H1 (cell line): ENCODE data around the gene DPYSL3. TPM values are rescaled to one million over a fixed set of nuclear protein-coding genes. Genes with fewer than 3 reads are reported as not detected.

Experiments
- RAD21 ChIP-seq, 2 experiments: IDR thresholded peaks in 1 of 2; conservative IDR thresholded peaks in 1 of 2; 2 replicates each; pipeline ENCODE4 v1.6.1; 2011; ENCODE audit warnings: low read depth in 2 of 2, low read length in 2 of 2, improper control_type of control experiment in 1 of 2, inconsistent platforms in 1 of 2, mild to moderate bottlenecking in 1 of 2, moderate library complexity in 1 of 2
- polyA plus RNA-seq, 7 experiments: library from polyadenylated mRNA; depleted of rRNA in 3 of 7; stranded (reverse) in 5 of 7; unstranded in 2 of 7; fragments of >200 nt in 5 of 7; fragments of 200-250 nt in 2 of 7; gene quantifications; 1 replicate in 5 of 7; 2 replicates in 1 of 7; 4 replicates in 1 of 7; pipeline versions ENCODE4 v1.2.1 to v1.2.3, GENCODE V29; 2011 to 2013; ENCODE audit warnings: missing spikeins in 2 of 7, mixed read lengths in 2 of 7
- total RNA-seq: library from RNA; stranded (reverse); fragmentation: NEBNext Ultra II Directional; extraction: Animal tissue kit (Norgen Biotek cat#: 25700); gene quantifications from 2 replicates; pipeline ENCODE4 v1.2.1, GENCODE V29; 2021

Gene DPYSL3
- total and polyA plus RNA-seq, 2 of the 8 experiments (the other 6 are each of a cell fraction or from before 2014, with no cell fraction given), result 268 to 387 TPM

DNA sequence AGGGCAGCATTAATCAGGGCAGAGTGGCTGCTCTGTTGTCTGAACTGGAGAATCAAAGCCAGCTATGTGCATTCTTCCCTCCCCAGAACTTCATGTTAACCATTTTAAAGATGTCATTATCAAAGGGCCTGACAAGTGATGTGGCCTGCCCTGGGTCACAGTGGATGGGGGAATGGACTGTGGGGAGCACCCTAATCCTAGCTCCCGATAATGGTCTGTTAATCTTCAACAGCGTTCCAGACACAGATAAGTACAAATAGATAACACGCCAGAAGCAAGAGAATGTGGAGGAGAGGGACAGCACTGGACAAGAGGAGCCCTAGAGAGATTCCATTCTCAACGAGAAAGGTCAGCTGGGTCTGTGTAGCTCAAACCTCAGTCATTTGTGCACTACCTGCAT, 77.5 kb downstream of the DPYSL3 start (continued):
- TF ChIP-seq RAD21 (IDR thresholded peaks at IDR 0.05 in 1 of 2, conservative IDR thresholded peaks at IDR 0.05 in 1 of 2; ENCODE audit: low read depth in 2 of 2, low read length in 2 of 2), result no peak
